GM19351 (cell line): ENCODE results near the gene CD44.

Experiments used
- ATAC-seq: cut with Tn5 transposase; IDR thresholded peaks from one replicate; pipeline ENCODE4 v1.9.1; 2021; ENCODE audit warnings: mild to moderate bottlenecking, moderate library complexity; ENCODE audit not compliant: unreplicated experiment

Gene CD44

DNA sequence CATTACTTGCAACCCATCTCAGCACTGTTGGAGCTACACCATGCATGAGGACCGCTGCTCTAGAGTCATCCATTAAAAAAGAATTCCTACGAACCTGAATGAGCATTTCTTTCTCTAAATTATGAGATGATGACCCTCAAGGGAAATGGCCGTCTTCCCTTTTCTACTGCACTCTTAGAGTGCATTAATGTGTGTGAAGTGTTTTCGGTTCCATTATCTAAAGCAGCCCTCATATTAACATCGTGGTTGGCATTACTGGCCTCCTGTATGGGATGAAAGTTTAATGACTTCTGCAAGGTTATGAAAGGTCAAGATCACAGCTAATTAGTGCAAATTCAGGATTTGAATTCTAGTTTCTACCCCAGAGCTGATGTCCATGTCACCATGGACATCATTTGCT lies 16.7 kb downstream of the CD44 start:
- ATAC-seq, result no peak

DNA sequence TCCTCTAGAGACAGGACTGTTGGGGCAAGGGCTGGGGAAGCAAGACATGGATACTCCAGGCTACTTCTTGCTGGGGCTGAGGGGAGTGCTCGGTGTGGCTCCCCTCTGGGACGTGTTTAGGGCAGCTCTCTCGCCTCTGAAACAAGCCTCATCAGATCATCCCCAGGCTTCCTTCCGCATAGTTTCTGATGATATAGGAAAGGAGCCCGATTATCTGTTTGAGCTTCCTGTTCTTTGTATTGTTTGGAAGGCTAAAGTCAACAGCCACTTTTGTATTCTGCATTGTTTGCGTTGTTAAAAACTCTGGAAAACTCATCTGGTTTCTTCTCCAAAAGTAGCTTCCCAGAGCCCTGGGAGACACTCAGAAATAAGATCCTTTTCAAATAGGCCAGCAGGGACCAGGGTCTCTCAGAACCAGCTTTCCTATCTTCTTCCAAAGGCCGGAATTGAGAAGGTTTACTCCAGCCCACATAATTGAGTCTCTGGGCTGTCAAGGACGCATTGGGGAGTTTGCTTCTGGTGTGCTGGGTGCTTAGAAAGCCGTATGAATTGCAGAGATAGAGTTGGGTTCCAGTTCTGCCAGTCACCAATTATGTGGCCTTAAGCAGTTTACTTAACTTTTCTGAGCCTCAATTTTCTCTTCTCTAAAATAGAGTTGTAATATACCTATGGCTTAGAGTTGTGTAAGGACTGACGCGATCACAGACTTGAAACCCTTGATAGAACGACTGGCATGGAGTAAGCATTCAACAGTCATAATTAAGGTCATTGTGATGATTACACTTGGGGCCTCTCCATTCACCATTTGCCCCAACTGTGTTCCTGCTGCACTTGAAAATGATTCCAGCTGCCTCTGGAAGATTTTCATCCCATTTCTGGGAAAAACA lies 19.1 kb downstream of the CD44 start:
- no peak for ATAC-seq

DNA sequence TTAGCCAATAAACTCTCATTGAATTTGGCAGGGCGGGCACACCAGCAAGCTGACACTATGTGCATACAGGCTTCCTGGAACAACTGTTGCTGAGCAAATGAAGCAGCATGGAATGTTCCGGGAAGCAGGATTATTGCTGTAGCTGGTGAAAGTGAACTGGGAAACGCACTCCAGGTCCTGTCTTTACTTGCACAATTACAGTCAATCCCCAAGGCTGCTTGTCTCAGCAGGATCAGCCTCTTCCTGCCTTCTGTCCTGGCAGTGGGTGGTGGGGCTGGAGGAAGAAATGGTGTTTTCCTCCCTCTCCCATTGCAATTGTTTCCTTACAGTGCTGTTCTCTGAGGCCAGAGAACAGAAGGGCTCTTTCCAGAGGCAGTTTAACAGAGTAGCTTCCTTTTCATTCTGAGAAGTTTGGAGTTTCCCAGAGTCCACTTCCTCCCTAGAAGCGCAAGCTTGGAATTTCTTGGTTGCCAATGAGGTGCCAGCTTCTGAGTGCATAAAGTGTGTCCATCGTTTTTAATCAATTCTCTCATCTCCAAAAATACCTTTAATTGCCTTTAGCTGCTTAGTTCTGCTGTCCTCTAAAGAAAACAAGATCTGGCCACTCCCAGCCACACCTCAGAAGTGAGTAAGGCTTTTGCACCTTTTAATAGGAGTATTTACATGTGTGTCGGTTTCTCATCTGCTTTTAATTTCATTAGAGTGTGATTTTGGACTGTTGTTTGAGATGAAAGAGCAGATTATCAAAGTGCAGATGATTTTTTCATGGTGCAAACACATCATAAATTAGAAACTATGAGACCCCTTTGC lies 19.9 kb downstream of the CD44 start:
- no peak for ATAC-seq

DNA sequence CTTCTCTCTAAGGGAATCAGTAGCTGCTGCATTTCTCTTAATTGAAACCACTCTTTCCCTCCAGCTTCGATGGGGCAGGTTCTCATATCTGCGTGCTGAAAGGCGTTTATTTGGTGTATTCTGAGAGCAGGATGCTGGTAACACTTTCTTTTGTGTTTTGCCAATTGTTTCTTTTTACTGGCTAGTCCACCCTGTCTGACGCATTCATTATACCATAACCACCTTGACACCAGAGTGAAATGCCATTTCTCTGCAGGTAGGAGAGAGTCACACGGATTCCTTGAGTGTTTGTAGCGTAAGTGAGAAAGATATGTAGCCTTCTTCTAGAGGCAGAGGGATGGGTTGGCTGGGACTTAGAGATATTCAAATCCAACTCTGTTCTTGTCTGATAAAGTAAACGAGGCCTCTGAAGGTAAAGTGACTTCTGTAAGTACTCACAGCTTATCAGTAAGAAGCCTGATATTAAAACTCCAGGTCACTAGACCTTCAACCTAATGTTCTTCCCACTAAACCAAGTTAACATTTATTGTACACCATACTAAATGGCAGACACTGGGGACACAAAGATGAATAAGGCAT lies 21.4 kb downstream of the CD44 start:
- no peak for ATAC-seq

DNA sequence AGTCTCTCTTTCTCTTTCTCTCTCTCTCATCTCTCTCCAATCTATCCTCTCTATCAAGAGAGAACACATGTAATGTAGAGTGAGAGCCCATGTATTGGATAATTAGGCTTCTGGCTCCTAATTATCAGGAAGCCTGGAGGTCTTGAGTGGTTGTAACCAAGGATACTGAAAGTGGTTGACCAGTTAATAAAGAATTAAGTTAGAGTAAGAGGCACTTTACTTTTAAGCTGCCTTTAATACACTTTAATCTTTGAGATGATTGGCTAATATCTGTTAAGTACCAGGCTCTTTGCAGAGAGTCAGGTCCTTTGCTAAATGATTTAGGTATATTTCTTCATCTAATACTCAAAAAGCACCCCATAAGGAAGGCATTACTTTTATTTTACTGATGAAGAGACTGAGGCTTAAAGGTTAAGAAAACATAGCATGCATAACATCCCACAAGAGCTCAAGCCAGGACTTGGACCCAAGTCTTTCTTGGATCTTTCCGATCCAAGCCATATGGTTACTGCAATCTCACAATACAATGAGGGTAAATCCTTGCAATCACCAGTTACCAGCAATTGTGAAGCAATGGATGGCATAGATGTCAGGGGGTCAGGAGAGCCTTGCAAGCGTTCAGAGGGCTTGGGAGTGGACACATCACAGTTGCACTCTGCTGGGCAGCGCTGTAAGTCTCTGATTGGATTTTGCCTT lies 22.1 kb downstream of the CD44 start:
- ATAC-seq, result no peak

DNA sequence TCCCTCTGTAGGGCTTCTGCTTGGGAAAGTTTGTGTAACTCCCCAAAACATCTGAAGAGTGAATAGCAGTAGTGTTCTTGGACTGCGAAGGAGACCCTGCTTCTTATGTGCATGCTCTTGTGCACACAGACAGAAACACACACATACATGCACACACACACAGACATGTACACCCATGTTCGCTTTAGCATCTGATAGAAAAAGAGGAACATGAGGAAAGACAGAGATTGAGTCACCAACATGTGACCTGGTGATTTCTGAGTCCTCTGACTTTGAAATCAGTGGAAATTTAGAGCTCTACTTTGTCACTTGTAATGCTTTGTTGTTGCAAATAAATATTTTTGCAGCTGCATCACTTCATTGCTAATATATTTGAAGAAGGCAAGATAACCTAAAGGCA lies 23.8 kb downstream of the CD44 start:
- no peak for ATAC-seq

DNA sequence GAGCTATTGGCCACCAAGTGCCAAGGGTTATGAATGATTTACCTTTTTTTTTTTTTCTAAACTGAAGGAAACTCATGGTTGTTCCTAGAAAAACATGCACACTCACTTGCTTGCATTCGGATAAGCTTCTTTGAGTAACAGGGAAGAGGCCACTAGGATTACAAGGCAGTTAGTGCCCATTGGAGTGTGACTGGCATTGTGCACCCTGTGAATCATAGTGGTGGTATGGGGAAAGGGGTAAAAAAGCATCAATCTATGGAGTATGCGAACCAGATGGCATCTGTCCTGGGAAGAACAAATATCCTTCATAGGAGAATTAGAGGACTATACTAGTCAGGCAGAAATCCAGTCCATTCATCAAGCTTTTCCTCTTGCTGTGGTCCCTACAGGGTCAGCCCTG lies 24.2 kb downstream of the CD44 start:
- ATAC-seq, result no peak

DNA sequence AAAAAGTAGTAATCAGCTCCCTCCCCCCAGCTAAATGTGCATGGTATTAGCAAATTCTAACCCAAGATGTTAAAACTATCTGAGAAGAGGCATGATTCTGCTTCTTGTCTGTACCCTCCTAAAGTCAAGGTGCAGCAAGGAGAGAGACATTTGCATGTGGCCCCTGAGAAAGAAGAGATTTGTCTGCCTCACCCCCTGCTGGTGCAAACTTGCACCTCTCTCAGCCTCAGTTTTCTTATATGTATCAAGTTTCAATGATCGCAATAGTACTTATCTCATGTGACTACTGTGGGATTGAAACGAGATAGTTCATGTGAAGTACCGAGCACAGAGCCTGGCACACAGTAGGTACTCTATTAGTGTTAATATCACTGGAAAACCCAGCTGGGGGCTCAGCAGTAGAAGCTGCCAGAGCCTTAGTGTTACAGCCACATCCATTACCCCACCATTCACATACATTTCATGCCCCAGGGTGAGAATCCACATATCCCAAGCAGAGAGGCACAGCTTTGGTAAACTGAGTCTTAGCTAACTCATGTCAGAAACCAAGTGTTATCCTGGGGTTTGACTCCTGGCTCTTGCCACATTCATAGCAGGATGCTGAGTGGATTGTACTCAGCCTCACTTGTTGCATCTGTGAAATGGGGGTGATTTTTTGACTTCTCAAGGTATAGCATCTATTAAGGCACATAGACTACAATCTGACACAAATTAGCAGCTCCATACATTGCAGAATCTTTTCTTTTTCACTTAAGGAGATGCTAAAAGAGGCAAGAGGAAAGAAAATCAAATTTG lies 24.9 kb downstream of the CD44 start:
- ATAC-seq, result peak; percentile 49

DNA sequence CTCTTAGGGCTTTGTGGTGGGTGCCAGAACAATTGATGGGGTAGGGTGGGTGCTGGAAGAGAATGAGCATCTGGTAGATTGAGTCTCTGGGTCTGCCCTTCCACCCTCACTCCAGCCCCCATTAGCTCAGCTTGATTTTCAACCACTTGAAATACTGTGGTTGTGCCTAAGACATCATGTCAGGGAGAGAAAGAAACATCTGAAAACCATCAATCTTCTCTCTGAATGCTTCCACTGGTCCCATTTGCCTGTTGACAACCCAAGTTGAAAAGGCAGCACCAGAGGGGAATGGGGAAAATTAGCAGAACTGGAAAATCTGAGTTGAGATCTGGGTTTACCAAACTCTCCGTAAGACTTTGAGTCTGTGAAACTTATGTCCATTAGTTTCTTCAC lies 26.1 kb downstream of the CD44 start:
- ATAC-seq, result no peak

DNA sequence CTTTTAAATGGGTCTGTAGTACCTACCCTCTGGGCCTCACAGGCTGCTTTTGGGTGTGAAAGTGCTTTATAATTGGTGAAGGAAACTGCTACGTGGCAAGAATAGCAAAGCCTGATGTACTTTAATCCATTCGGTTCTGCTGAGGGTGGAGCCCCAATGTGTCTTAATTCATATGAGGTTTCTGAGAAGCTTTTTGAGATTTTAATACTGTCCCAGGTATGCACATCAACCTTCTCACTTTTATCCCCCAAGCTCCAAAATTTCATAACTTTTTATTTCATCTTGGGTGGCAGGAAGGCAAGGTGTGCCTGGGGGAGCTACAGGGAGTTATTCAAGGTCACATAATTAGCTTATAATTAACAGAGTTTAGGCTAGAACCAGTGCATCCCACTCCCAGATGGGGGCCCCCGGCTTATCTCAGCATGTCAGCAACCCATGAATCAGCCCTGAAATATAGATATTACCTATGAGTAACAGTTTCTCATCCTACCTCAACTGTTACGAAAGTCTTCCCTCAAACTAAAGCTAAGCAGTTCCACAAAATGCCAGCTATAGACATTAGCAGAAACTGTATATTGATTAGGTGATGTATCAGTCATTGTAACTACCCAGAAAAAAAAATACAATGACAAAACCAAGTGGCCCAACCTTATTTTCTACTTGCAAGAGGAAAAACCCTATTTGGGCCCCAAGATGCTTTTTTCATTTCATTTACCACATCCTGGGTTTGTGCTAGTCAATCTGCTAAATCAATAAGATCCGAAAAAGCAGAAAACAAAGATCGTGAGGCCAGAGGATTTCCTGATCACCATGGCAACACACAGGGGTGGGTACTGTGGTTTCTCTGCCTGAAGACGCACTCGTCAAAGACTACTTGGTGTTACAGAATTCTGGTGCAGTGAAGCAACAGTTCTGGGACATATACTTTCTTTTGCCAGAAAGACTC lies 26.7 kb downstream of the CD44 start:
- ATAC-seq, result peak; percentile 82

DNA sequence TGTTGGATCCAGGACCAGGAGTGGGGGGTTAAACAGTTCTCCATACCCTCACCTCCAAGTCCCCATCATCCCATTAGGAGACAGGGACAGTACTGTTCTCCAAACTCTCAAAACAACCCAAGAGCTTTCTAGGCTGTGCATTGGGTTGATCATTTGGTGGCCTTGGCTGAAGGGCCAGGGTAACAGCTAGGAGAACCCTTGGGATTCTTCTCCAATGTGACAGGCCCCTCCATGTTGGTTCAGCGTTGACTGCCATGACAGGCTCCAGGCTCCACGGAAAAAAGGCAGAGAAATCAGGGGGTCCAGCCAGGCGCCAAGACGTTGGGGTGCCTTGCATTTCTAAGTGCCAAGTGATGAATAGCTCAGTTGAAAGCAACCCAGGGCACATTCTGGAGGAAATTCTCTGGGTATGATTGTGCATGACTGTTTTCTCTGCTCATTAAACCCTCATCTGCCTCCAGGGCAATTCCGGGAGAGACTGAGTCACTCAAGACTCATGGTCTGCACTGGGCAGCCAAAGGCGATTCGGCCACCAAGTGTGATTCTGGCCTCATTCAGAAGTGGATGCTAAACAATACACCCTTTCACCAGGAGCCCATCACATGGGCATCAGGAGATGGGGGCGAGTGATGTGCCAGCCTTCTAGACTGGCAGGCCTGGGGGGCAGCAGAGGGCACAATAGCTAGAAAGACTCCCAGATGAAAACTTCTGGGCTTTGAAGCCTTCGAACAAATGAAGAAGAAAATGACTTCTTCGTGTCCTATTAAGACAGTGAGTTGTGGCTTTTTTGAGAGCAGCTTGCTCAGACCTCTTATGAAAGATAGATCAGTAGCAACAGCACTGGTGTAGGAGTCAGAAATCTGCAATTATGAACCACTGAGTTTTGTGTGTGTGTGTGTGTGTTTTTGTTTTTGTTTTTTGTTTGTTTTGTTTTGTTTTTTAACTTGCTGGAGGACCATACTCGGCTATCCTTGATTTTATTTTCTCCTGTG lies 27.7 kb downstream of the CD44 start:
- ATAC-seq, result peak; percentile 2

DNA sequence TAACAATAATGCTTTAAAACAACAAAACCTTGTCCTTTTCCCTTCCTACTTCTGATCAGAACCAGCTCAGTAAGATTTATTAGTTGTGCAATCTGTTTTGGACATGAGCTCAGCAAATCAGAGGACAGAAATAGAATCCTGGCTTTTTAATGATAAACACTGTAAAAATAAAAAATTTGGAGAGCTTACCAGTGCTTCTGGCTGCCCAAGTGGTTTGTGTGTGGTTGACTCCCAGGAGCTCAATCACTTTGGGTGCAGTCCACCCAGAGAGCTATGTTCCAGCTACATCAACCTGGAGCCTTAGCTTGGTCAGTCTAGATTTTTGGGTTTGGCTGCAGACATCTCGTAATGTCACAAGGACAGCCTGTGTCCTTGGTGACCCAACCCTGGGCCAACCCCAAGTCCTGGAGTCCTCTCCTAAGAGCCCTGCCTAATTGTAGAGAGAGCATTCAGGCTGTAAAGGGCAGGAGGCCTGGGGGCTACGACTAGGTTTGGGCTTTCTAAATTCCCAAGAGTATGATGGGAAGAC lies 28.5 kb downstream of the CD44 start:
- ATAC-seq, result no peak

DNA sequence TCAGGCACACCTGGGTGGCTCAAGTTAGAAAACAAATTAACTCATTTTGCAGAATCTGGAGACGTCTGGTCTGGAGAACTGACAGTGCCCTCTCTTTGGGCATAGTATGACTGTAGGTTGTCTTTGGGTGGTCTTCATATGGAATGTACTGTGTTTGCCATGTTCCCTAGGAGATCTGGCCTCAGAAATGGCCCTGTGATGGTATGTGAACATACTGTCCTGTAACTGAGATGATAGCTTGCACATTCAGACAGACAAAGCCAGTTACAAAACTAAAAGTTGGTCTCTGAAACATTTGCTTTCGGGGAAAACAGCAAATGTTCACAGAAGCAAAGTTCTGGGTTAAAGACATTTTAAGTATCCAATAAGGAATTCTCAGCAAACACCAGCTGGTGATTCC lies 29.7 kb downstream of the CD44 start:
- no peak for ATAC-seq

DNA sequence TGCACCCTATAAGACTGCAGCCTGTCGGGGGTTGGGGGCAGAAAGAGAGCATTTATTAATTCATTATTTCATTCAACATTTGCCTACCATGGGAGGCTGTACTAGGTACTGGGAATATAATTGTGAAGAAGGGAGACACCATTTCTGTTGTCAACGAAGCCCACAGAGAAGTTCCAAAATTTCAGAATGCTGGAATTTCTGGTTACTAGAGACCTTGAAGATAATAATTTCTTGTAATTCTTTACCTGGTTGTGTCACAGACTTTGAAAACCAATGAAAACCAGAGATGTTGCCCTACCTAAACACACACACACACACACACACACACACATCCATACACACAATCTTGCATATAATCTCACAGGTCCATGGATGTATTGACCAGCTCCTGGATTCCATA lies 30.1 kb downstream of the CD44 start:
- ATAC-seq, result no peak

DNA sequence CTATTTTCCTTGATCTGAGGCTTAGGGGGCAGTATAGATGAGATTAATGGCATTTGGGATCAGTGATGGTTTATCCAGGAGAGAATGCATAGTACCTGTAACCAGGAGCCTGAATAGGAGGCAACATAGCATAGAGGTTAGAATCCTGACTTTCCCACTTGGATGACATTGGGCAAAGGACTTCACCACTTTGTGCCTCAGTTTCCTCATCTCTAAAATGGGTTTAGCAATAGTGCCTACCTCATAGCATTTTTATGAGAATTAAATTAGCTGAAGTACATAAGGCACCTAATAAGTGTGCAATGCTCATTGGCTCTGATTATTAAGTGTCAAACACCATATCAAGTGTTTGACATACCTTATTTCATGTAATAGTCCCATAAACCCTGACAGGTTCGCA lies 30.8 kb downstream of the CD44 start:
- no peak for ATAC-seq

DNA sequence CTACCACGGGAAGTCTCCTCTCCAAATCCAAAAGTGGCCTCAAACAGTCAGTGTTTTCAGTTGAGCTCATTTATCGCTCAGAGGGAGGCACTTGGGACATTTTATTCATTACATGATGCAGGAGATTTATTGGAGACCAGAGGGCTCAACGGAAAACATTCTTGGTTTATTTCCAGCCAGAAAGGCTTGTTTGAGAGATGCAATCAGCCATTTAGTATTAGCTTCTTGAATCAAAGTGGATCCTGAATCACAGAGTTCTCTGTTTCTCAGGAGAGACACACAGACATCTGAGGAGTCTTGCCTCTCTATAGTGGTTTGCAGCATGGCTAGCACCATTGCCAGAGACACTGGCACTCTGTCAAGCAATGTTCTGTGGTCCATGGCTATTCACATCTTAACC lies 31.5 kb downstream of the CD44 start:
- no peak for ATAC-seq

DNA sequence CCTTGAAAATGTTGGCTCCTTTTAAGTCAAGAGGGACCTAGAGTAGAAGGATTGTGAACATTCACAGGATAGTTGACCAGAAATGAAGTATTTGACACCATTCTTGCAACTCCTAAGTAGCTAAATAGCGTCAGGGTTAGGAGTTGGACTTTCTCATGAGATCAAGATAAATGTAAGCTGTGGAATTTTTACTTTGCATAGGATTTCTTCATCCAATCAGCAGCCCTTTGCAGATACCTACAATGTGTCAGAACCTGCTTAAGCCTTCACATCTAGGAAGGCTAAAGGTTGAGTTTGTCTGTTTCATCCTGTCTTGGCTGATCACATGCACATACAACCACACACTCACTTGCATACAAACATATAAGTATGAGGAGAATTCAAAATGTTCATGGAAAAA lies 32.3 kb downstream of the CD44 start:
- no peak for ATAC-seq

DNA sequence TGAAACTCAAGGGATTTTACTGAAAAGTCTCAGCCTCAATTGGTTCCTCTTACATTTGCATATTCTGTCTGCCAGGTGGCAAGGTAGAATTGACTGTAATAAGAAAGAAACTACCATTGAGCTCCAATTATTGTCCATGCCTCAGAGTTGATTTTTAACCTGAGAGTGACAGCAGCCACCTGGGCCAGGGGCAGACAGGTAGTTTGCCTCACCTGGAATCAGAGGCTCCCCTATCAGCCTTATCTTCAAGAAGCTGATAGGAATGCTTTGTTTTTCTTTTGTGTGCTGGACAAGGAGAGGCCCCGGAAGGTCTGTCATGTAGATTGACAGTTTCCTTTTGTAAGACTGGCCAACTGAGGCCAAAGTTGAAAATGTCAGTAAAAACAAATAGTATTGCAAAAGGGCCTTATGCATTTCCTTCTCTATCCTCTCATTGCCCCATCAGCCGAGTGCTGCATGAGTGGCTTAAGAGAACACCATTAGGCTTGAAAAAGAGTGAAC lies 34.1 kb downstream of the CD44 start:
- ATAC-seq, result peak; percentile 73
